AG04450 (cell line): ENCODE results near the gene IER5. TPM values are rescaled to one million over a fixed set of nuclear protein-coding genes. Genes with fewer than 3 reads are reported as not detected.

Source experiments
- CTCF ChIA-PET: fragments of 300-600, 350-600 bp; formaldehyde crosslinking; extraction: SDS; loops from one replicate; lab custom pipeline; 2022; ENCODE audit warnings: antibody characterized with exemption, inconsistent platforms; lab: Charles Lee
- POLR2A ChIA-PET: fragments of 350-600 bp; formaldehyde crosslinking; extraction: SDS; loops from one replicate; lab custom pipeline; 2021; ENCODE audit warnings: antibody characterized with exemption, inconsistent platforms; lab: Yijun Ruan, JAX
- DNase-seq: peaks from one replicate; pipeline ENCODE4 v3.0.0-alpha.2; 2011; ENCODE audit warnings: low read depth, low spot score
- H3K27ac ChIP-seq: one replicate; pipeline ENCODE4 v1.5.1; 2012; ENCODE audit warnings: low read depth, low read length, control low read depth
- H3K27me3 ChIP-seq: one replicate; pipeline ENCODE4 v1.6.0; 2012; ENCODE audit warnings: low read length; ENCODE audit not compliant: control insufficient read depth, insufficient read depth
- H3K4me3 ChIP-seq: 2 replicates; pipeline ENCODE4 v1.5.1; 2011; ENCODE audit warnings: mild to moderate bottlenecking, low read depth, low read length, control low read depth
- H3K9me3 ChIP-seq: 2 replicates; pipeline ENCODE4 v1.5.1; 2012; ENCODE audit warnings: low read length; ENCODE audit not compliant: control insufficient read depth, insufficient read depth
- polyA plus RNA-seq: library from polyadenylated mRNA; depleted of rRNA; stranded (reverse); fragments of >200 nt; gene quantifications from 2 replicates; pipeline ENCODE4 v1.2.3, GENCODE V29; 2011
- TF ChIP-seq, protein P1 (sequence below): IDR thresholded peaks from 2 replicates; pipeline ENCODE4 v1.5.1; 2011; ENCODE audit warnings: low read depth, low read length, control low read depth, inconsistent platforms

Gene IER5
- polyA plus RNA-seq, 1 experiment: 20.7 TPM

DNA sequence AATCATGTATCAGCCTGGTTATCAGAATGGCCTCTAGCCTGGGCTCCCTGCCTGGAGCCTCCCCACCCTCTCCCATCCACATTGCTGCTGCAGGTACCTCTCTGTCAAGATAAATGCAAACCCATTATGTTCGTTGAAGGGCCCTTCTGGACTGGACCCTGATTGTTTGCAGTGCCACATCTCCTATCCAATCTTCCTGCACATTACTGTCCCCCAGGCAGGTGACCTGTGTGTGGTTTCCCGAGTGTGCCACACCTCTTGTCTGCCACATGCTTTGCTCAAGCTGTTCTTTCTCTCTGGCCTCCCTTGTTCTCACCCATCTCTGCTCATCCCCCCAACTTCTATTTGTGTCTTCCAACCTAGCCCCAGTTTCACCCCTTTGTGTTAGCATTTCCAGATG lies 32.4 kb downstream of the IER5 start:
- H3K4me3 ChIP-seq: no peak overlapping the region
- TF ChIP-seq, protein P1, sequence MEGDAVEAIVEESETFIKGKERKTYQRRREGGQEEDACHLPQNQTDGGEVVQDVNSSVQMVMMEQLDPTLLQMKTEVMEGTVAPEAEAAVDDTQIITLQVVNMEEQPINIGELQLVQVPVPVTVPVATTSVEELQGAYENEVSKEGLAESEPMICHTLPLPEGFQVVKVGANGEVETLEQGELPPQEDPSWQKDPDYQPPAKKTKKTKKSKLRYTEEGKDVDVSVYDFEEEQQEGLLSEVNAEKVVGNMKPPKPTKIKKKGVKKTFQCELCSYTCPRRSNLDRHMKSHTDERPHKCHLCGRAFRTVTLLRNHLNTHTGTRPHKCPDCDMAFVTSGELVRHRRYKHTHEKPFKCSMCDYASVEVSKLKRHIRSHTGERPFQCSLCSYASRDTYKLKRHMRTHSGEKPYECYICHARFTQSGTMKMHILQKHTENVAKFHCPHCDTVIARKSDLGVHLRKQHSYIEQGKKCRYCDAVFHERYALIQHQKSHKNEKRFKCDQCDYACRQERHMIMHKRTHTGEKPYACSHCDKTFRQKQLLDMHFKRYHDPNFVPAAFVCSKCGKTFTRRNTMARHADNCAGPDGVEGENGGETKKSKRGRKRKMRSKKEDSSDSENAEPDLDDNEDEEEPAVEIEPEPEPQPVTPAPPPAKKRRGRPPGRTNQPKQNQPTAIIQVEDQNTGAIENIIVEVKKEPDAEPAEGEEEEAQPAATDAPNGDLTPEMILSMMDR: no peak
- H3K27me3 ChIP-seq: no peaks in the 10 kb centered on the region
- no peaks in the 10 kb centered on the region for H3K9me3 ChIP-seq
- POLR2A ChIA-PET: no interaction called here
- H3K27ac ChIP-seq: no peak overlapping the region
- DNase-seq: no peak
- CTCF ChIA-PET: no interaction called here

DNA sequence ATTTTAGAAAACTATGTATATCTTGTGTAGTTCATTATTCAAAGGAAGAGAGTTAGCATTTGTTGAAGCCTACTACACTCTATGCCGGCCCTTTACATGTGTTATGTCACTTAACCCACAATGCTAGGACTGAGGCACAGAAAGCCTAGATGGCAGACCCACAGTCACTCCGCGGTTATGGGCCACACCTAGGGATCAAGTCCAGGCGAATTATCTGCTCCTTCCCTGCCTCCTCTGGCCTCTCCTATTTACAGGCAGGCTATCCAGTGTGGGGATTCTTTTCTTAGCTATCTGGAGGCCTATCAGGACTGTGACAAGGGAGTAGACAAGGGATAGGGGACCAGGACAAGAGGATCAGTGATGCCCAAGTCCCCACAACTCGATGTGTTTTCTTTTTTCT lies 33.0 kb downstream of the IER5 start:
- H3K4me3 ChIP-seq: no peak overlapping the region
- no peak overlapping the region for H3K27ac ChIP-seq
- H3K27me3 ChIP-seq: no peaks in the 10 kb centered on the region
- TF ChIP-seq, protein P1: no peak
- no peaks in the 10 kb centered on the region for H3K9me3 ChIP-seq
- DNase-seq: no peak
- ChIA-PET POLR2A (no interaction called here), CTCF (interaction anchor here (0.6 kb wide), 1 partner anchor 31 kb away, joined by 5 read pairs; no protein-coding TSS in a partner anchor)

DNA sequence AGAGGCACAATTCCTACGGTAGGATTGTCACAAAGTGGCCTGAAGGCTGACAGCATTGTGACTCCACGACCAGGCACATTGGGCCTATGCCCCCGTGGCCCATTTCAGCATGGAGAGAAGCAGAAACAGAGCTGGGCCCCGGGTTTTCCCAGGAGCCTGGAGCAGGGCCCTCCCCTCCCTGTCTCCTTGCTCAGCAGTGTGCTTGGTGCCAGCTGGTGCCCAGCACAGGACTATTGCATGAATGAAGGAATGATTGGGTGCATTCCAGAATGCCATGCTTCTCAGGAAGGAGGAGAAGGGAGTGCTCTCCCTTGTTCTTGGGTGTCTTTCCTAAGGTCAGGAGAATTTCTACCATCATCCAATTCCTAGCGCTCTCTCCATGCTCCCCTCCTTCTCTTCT lies 33.7 kb downstream of the IER5 start:
- no peak overlapping the region for H3K4me3 ChIP-seq
- H3K9me3 ChIP-seq: no peaks in the 10 kb centered on the region
- CTCF ChIA-PET: interaction anchor here (0.6 to 0.8 kb wide), 2 partner anchors 21 to 30 kb away, joined by 3 to 5 read pairs; no protein-coding TSS in a partner anchor
- POLR2A ChIA-PET: no interaction called here
- H3K27ac ChIP-seq: no peak overlapping the region
- H3K27me3 ChIP-seq: no peaks in the 10 kb centered on the region
- TF ChIP-seq, protein P1: no peak
- no peak for DNase-seq

DNA sequence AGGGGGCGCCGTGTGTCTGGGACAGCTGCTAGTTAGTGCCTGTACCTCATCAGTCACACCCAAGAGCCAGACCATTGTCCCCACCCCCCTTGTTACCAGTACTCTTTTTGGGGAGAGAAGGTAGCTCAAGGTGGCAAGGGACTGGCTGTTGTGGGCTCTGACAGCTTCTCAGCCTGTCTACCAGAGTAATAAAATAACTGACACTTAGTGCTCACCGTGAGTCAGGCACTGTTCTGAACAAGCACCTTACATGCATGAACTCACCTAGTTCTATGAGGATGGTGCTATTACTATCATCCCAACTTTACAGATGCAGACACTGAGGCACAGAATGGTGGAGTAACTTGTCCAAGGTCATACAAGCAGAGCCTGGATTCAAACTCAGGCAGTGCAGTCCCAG lies 34.7 kb downstream of the IER5 start:
- TF ChIP-seq, protein P1: no peak
- POLR2A ChIA-PET: no interaction called here
- Histone ChIP-seq H3K27ac (no peak overlapping the region), H3K27me3 (no peaks in the 10 kb centered on the region), H3K4me3 (no peak overlapping the region), H3K9me3 (no peaks in the 10 kb centered on the region)
- no peak for DNase-seq
- CTCF ChIA-PET: interaction anchor here (0.8 kb wide), 1 partner anchor 20 kb away, joined by 3 read pairs; no protein-coding TSS in a partner anchor

DNA sequence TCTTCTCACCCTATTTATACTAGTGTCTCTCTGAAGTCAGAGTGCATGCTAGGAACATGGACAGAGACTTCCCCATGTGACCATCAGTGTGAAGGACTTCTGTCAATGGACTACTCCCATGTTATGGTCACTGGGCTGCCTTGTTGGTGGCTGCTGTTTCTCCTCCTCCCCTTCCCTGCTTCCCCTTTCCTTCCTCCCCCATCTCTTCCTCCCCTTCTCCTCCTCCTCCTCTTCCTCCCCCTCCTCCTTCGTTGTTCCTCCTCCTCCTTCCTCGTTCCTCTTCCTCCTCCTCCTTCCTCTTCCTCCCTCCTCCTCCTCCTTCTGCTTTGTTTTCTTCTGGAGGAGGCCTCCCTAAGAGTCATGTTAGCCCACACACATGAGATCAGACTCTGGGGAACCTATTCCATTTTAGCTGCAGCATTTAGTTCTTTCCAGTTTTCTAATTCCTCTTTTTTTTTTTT lies 35.8 kb downstream of the IER5 start:
- H3K27me3 ChIP-seq: no peaks in the 10 kb centered on the region
- POLR2A ChIA-PET: no interaction called here

More for the DNA sequence above, 35.8 kb downstream of the IER5 start:
- CTCF ChIA-PET: no interaction called here
- Histone ChIP-seq H3K9me3 (no peaks in the 10 kb centered on the region), H3K27ac (no peak overlapping the region), H3K4me3 (no peak overlapping the region)
- TF ChIP-seq, protein P1: no peak
- DNase-seq: no peak
